Measurements from ENCODE around the gene RPLP1.

RPLP1 gene

GRCh38 chr15:69468241-69469121 is 15.9 kb downstream of the RPLP1 start:
- no peak for TF ChIP-seq CTCF (IDR thresholded peaks at IDR 0.05; ENCODE audit: low read depth, low read length, missing control alignments)
- no peak overlapping the region for H3K4me3 ChIP-seq (ENCODE audit: low read depth, low read length)
- DNase-seq (ENCODE audit: low read depth): no peak

DNA sequence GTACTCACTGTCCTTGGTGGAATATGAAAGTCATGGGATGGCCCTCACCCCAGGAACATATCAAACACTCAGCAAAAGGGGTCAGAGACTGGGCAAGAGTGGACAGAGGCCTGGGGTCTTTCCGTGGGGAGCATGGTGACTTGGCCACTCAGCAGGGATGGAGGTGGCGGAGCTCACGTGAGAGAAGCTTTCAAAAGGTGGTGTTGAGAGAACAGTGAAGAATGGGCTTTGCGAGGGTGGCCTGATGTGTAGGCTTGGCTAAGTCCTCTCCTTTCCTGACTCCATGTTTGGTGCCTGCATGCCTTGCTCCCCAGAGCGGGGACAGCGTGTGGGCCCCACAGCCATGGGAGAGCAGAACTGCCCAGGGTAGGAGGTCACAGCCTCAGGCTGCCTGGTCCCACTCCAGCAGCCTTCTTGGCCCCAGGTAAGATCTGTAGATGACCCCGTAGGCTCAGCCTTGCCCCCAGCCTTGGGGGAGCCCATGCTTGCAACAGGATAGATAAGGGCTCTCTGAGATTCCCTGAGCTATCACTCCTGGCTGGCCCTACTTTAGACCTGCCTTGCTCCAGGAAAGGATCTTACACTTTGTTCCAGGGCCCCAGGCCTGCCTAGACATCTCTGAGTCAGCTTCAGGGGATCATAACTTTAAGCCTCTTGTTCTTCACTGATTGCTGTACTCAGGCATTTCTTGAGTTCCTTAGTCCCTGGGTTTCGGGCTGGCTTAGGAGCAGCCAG is 17.0 kb downstream of the RPLP1 start:
- TF ChIP-seq CTCF (IDR thresholded peaks at IDR 0.05; ENCODE audit: low read depth, low read length, missing control alignments): no peak
- H3K4me3 ChIP-seq (ENCODE audit: low read depth, low read length): no peak overlapping the region
- no peak for DNase-seq (ENCODE audit: low read depth)

- no peak for TF ChIP-seq CTCF (IDR thresholded peaks at IDR 0.05; ENCODE audit: low read depth, low read length, missing control alignments)
- H3K4me3 ChIP-seq (ENCODE audit: low read depth, low read length): no peak overlapping the region
- DNase-seq (ENCODE audit: low read depth): no peak
These were observed 19.4 kb downstream of the RPLP1 start for GRCh38 chr15:69472046-69472445.

DNA sequence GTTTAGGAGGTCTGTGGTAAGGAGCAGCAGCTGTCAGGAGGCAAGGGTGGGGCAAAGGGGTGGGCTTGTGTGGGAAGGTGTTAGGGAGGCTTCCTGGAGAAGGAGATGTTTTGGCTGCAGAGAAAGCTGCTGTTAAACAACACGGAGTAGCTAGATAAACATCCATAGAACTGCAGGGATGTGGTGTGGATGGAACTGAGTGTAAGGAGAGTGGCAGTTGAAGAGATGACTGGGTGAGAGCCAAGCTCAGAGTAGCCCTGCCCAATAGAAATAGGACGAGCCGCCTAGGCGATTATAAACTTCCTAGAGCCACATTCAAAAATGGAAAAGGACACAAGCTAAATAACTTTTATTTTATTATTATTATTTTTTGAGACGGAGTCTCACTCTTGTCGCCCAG is 19.9 kb downstream of the RPLP1 start:
- no peak for DNase-seq (ENCODE audit: low read depth)
- H3K4me3 ChIP-seq (ENCODE audit: low read depth, low read length): no peak overlapping the region
- TF ChIP-seq CTCF (IDR thresholded peaks at IDR 0.05; ENCODE audit: low read depth, low read length, missing control alignments): no peak

DNA sequence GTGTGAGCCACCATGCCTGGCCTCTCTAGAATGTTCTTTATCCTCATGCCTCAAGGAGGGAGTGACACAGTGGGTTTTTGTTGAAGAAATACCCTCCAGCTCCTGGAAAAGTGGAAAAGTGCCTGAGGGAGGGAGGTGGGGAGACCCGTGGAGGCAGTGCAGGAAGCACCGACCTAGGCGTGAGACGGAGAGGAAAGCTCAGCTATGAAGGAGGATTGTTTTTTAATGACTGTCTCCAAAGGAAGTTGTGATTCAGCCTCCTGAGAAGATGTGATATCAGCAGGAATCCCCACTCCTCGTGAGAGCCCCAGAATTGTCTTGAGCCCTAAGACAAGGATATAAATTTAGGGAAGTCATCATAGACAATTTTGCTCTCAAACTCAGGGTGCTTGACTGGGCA is 21.7 kb downstream of the RPLP1 start:
- TF ChIP-seq CTCF (IDR thresholded peaks at IDR 0.05; ENCODE audit: low read depth, low read length, missing control alignments): no peak
- no peak overlapping the region for H3K4me3 ChIP-seq (ENCODE audit: low read depth, low read length)
- DNase-seq (ENCODE audit: low read depth): no peak

GRCh38 chr15:69474846-69475455 is 22.3 kb downstream of the RPLP1 start:
- H3K4me3 ChIP-seq (ENCODE audit: low read depth, low read length): no peak overlapping the region
- no peak for DNase-seq (ENCODE audit: low read depth)
- TF ChIP-seq CTCF (IDR thresholded peaks at IDR 0.05; ENCODE audit: low read depth, low read length, missing control alignments): no peak

Data from GM12864 (cell line).